Sigmoid colon (tissue), 7 donors: ENCODE results near the gene CYTH1. TPM values are rescaled to one million over a fixed set of nuclear protein-coding genes. Genes with fewer than 3 reads are reported as not detected.
"Not testable (repeated sequence)": the region's sequence is repeated elsewhere in the genome, so short reads cannot be mapped to it uniquely, and the experiment has no call there.

ENCODE experiments used
- DNase-seq: peaks from one replicate; pipeline ENCODE4 v3.0.0-alpha.2; 2019
- H3K27ac ChIP-seq, 4 donors: fragments of 200-600 bp; sonication (generic); one replicate each; pipeline ENCODE4 v1.5.1; 2016 to 2019; ENCODE audit warnings: mild to moderate bottlenecking in 1 of 4
- H3K27me3 ChIP-seq, 3 donors: fragments of 200-600 bp; sonication (generic); one replicate each; pipeline ENCODE4 v1.5.1; 2019; ENCODE audit warnings: mild to moderate bottlenecking in 1 of 3
- H3K36me3 ChIP-seq, 4 donors: fragments of 200-600 bp; sonication (generic); one replicate each; pipeline ENCODE4 v1.5.1; 2016 to 2019
- H3K4me1 ChIP-seq, 4 donors: fragments of 200-600 bp; sonication (generic); one replicate each; pipeline ENCODE4 v1.5.1; 2017 to 2019
- H3K4me3 ChIP-seq, 4 donors: fragments of 200-600 bp; sonication (generic); one replicate each; pipeline ENCODE4 v1.5.1; 2017 to 2019; ENCODE audit warnings: mild to moderate bottlenecking in 2 of 4, moderate library complexity in 1 of 4
- H3K9me3 ChIP-seq, 4 donors: fragments of 200-600 bp in 3 of 4; sonication (generic) in 3 of 4; one replicate each; pipeline versions ENCODE4 v1.5.1 to v1.6.1; 2013 to 2019
- EP300 ChIP-seq, 4 donors: sonication (generic); formaldehyde crosslinking; IDR thresholded peaks; one replicate each; pipeline ENCODE4 v1.6.1; 2017; ENCODE audit warnings: antibody characterized with exemption in 4 of 4
- POLR2A ChIP-seq, 2 donors: fragments of 450-650 bp; IDR thresholded peaks; one replicate each; pipeline ENCODE4 v1.6.1; 2016; ENCODE audit warnings: antibody characterized with exemption in 2 of 2, mild to moderate bottlenecking in 2 of 2, moderate library complexity in 2 of 2
- POLR2AphosphoS5 ChIP-seq, 4 donors: sonication (generic); formaldehyde crosslinking; IDR thresholded peaks; one replicate each; pipeline ENCODE4 v1.6.1; 2017; ENCODE audit warnings: antibody characterized with exemption in 4 of 4
- WGBS, 2 donors: extraction: QIAGEN DNeasy Blood & Tissue Kit; methylation state at CpG; one replicate each; pipeline ENCODE4 v1.1.7; 2013; 5-methylcytosine and 5-hydroxymethylcytosine counted together
- intact Hi-C: fragments of 100-400 bp; cut with DNase I; formaldehyde crosslinking; loops from one replicate; pipeline ENCODE4 v1.15.1; 2023
- polyA plus RNA-seq, 3 donors: library from polyadenylated mRNA; stranded (reverse); fragments of 200-250 nt; gene quantifications; one replicate each; pipeline ENCODE4 v1.2.3, GENCODE V29; 2013
- total RNA-seq, 4 donors: library from RNA; depleted of rRNA; stranded (reverse); fragments of >200 nt; gene quantifications; one replicate each; pipeline ENCODE4 v1.1.0, GENCODE V29; 2016
- TF ChIP-seq, protein P1 (sequence below), 4 experiments: fragments of 450-650 bp in 3 of 4; fragments of 200-600 bp in 1 of 4; IDR thresholded peaks; one replicate each; pipeline ENCODE4 v1.5.1; 2016 to 2019; ENCODE audit warnings: antibody characterized with exemption in 4 of 4, mild to moderate bottlenecking in 3 of 4, moderate library complexity in 2 of 4
- donor health status: healthy with polysubstance abuse.
- donor health status: Bipolar disorder and iron deficiency.
- donor health status: healthy.

Gene CYTH1
- total and polyA plus RNA-seq, 7 donors: 26.7 to 83.8 (median 38.5) TPM

DNA sequence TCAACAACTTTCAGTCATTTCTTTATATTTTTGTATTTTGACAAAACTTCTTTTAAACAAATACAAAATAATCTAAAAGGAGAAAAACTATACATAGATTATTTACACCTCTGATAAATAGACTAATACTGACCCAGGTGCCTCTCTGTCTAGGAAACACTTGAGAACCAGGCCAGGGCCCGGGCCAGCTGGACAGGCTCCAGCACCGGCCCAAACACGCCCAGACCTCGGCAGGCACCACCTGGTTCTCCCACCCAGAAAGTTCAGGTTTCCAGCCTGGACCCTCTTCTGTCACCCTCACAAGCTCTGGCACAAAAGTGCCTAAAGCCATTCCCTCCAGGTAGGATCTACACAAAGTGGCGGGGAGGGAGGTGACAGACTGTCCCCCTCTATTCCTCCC lies 107.9 kb downstream of the CYTH1 start:
- DNase-seq: no peak
- Histone ChIP-seq H3K4me1 (no peaks in the 10 kb centered on the region), H3K36me3 (peaks cover 4 to 58% (median 25%) of the 10 kb centered on the region in 4 donors), H3K27ac (no peak overlapping the region), H3K4me3 (no peak overlapping the region), H3K27me3 (no peaks in the 10 kb centered on the region), H3K9me3 (no peaks in the 10 kb centered on the region)
- 68 to 84% methylated on average over 5 of the region's 5 CpGs for WGBS, 2 donors
- no peak for TF ChIP-seq POLR2A (IDR thresholded peaks at IDR 0.05)
- TF ChIP-seq EP300 (IDR thresholded peaks at IDR 0.05): no peak
- TF ChIP-seq POLR2AphosphoS5 (IDR thresholded peaks at IDR 0.05): no peak
- TF ChIP-seq, protein P1, sequence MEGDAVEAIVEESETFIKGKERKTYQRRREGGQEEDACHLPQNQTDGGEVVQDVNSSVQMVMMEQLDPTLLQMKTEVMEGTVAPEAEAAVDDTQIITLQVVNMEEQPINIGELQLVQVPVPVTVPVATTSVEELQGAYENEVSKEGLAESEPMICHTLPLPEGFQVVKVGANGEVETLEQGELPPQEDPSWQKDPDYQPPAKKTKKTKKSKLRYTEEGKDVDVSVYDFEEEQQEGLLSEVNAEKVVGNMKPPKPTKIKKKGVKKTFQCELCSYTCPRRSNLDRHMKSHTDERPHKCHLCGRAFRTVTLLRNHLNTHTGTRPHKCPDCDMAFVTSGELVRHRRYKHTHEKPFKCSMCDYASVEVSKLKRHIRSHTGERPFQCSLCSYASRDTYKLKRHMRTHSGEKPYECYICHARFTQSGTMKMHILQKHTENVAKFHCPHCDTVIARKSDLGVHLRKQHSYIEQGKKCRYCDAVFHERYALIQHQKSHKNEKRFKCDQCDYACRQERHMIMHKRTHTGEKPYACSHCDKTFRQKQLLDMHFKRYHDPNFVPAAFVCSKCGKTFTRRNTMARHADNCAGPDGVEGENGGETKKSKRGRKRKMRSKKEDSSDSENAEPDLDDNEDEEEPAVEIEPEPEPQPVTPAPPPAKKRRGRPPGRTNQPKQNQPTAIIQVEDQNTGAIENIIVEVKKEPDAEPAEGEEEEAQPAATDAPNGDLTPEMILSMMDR (IDR thresholded peaks at IDR 0.05): no peak
- intact Hi-C loops: no loop called here

DNA sequence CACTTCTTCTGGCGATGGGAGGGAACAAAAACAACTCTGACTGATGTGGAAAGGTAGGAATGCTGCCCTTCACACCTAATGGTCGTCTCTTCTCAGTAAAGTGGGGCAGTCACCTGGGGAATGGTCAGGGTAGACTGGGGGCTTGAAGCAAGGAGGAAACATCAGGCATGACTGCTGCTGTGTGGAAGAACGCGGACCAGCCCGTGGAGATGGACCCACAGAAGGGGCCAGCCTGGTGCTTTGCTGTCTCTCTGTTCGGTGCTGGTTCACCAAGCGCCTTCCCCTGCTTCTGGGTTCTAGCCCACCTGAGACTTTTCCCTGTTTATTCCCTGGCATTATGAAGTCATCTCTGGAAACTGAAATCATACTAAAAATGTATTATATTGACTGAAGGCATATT lies 108.7 kb downstream of the CYTH1 start:
- DNase-seq: no peak
- no peak for TF ChIP-seq POLR2A (IDR thresholded peaks at IDR 0.05)
- TF ChIP-seq, protein P1 (IDR thresholded peaks at IDR 0.05): no peak
- no peak for TF ChIP-seq EP300 (IDR thresholded peaks at IDR 0.05)
- TF ChIP-seq POLR2AphosphoS5 (IDR thresholded peaks at IDR 0.05): no peak
- H3K36me3 ChIP-seq: peaks cover 4 to 51% (median 21%) of the 10 kb centered on the region in 4 donors

DNA sequence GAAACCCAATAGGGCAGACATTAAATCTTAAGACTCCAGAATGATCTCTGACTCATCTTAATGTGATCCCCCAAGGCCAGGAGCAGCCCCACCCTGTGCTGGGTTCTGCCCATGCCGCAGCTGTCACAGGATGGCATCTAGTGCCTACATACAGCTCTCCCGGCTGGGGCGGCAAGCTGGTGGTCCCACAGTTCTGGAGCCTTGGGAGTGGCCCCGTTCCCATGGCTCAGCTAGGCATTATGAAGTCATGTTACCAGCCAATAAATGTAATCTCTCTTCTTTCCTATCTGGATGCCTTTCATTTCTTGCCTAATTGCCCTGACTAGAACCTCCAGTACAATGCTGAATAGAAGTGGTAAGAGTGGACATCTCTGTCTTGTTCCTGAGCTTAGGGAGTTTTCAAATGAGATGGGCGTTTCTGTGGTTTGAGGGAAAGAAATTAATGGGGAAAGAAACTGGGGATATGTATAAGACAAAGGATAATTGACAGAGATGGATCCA lies 109.2 kb downstream of the CYTH1 start:
- intact Hi-C loops: no loop called here
- H3K36me3 ChIP-seq: peaks cover 4 to 48% (median 18%) of the 10 kb centered on the region in 4 donors
- 94% methylated on average over 5 of the region's 5 CpGs for WGBS, 2 donors

More for the DNA sequence above, 108.7 kb downstream of the CYTH1 start:
- intact Hi-C loops: no loop called here
- Histone ChIP-seq H3K9me3 (no peaks in the 10 kb centered on the region), H3K27ac (no peak overlapping the region), H3K27me3 (no peaks in the 10 kb centered on the region), H3K4me3 (no peak overlapping the region), H3K4me1 (no peaks in the 10 kb centered on the region)
- 95 to 96% methylated on average over 7 of the region's 7 CpGs for WGBS, 2 donors

DNA sequence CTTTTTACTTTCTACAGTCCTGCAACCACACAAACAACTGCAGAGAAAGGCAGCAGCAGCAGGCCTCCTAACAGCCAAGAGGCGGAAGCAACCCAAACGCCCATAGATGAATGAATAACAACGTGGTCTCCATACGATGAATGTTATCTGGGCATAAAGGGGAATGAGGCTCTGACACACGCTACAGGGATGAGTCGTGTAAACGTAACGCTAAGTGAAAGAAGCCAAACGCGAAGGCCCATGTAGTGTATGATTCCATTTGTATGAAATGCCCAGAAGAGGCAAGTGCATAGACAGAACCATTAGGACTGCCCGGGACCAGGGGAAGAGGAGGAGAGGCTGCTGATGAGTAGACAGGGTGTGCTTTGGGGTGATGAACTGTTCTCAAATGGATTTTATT lies 110.1 kb downstream of the CYTH1 start:
- H3K36me3 ChIP-seq: peaks cover 4 to 38% (median 14%) of the 10 kb centered on the region in 4 donors

More for the DNA sequence above, 109.2 kb downstream of the CYTH1 start:
- H3K27ac ChIP-seq: no peak overlapping the region
- no peaks in the 10 kb centered on the region for H3K4me1 ChIP-seq
- DNase-seq: no peak
- TF ChIP-seq POLR2A (IDR thresholded peaks at IDR 0.05) (no peak), EP300 (IDR thresholded peaks at IDR 0.05) (no peak), POLR2AphosphoS5 (IDR thresholded peaks at IDR 0.05) (no peak)
- TF ChIP-seq, protein P1 (IDR thresholded peaks at IDR 0.05): no peak
- H3K9me3 ChIP-seq: no peaks in the 10 kb centered on the region
- no peak overlapping the region for H3K4me3 ChIP-seq
- no peaks in the 10 kb centered on the region for H3K27me3 ChIP-seq

DNA sequence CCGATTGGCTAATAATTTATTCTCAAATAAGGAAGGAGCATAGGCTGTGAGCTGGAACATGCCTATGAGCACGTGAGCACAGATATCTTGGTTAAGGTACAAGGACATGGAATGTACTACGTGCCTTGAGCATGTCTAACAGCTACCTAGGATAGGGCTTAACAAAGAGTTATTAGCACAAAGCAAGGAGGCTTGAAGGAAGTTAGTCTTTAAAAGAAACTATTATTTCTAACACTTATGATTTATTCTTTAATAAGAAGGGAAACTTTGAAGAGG lies 110.4 kb downstream of the CYTH1 start:
- intact Hi-C loops: not testable (repeated sequence)
- WGBS, 2 donors: 84 to 92% methylated on average over 3 of the region's 3 CpGs

More for the DNA sequence above, 110.1 kb downstream of the CYTH1 start:
- TF ChIP-seq EP300 (IDR thresholded peaks at IDR 0.05) (no peak), POLR2AphosphoS5 (IDR thresholded peaks at IDR 0.05) (no peak), POLR2A (IDR thresholded peaks at IDR 0.05) (no peak)
- TF ChIP-seq, protein P1 (IDR thresholded peaks at IDR 0.05): no peak
- WGBS, 2 donors: 90 to 91% methylated on average over 11 of the region's 11 CpGs
- no peak for DNase-seq
- H3K9me3 ChIP-seq: no peaks in the 10 kb centered on the region
- no peaks in the 10 kb centered on the region for H3K27me3 ChIP-seq
- no peaks in the 10 kb centered on the region for H3K4me1 ChIP-seq
- no peak overlapping the region for H3K4me3 ChIP-seq
- intact Hi-C loops: no loop called here
- H3K27ac ChIP-seq: no peak overlapping the region

More for the DNA sequence above, 110.4 kb downstream of the CYTH1 start:
- not testable (repeated sequence) for H3K4me1 ChIP-seq, H3K9me3 ChIP-seq, H3K27me3 ChIP-seq, DNase-seq, H3K27ac ChIP-seq, H3K4me3 ChIP-seq
- H3K36me3 ChIP-seq: peaks cover 4 to 35% (median 13%) of the 10 kb centered on the region in 4 donors
